ENCODE measurements around the gene SLC25A22.

SLC25A22 gene

GRCh38 chr11:810040-810567 lies 12.0 kb upstream of the SLC25A22 start:
- Histone ChIP-seq H3K4me3 (ENCODE audit: low read depth, low read length) (peak overlapping the region; percentile 92), H3K27ac (peak overlapping the region; percentile 99), H3K27me3 (replicated peaks) (no peaks in the 10 kb centered on the region), H3K36me3 (replicated peaks) (peaks cover 38% of the 10 kb centered on the region)
- TF ChIP-seq, protein P1, sequence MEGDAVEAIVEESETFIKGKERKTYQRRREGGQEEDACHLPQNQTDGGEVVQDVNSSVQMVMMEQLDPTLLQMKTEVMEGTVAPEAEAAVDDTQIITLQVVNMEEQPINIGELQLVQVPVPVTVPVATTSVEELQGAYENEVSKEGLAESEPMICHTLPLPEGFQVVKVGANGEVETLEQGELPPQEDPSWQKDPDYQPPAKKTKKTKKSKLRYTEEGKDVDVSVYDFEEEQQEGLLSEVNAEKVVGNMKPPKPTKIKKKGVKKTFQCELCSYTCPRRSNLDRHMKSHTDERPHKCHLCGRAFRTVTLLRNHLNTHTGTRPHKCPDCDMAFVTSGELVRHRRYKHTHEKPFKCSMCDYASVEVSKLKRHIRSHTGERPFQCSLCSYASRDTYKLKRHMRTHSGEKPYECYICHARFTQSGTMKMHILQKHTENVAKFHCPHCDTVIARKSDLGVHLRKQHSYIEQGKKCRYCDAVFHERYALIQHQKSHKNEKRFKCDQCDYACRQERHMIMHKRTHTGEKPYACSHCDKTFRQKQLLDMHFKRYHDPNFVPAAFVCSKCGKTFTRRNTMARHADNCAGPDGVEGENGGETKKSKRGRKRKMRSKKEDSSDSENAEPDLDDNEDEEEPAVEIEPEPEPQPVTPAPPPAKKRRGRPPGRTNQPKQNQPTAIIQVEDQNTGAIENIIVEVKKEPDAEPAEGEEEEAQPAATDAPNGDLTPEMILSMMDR (IDR thresholded peaks at IDR 0.05; ENCODE audit: low read depth, low read length, missing control alignments): no peak
- in situ Hi-C loops (cut with HindIII; ENCODE audit: low pct_ligation_motif_present, low sequenced_read_pairs): no loop called here
- no peak for DNase-seq

GRCh38 chr11:809287-810039 lies 11.4 kb upstream of the SLC25A22 start, which contains the start of gene RPLP2:
Gene RPLP2, plus strand, starts transcription at chr11:809967. Its CDS starts 268 bp downstream, at chr11:810235.
- Histone ChIP-seq H3K27ac (peak within 1 kb of the TSS; percentile 99), H3K4me3 (ENCODE audit: low read depth, low read length) (peak within 1 kb of the TSS; percentile 92), H3K36me3 (replicated peaks) (peaks cover 36% of the 10 kb centered on the region), H3K27me3 (replicated peaks) (no peaks in the 10 kb centered on the region)
- in situ Hi-C loops (cut with HindIII; ENCODE audit: low pct_ligation_motif_present, low sequenced_read_pairs): no loop called here
- TF ChIP-seq, protein P1 (IDR thresholded peaks at IDR 0.05; ENCODE audit: low read depth, low read length, missing control alignments): no peak
- peak; percentile 95 for DNase-seq

DNA sequence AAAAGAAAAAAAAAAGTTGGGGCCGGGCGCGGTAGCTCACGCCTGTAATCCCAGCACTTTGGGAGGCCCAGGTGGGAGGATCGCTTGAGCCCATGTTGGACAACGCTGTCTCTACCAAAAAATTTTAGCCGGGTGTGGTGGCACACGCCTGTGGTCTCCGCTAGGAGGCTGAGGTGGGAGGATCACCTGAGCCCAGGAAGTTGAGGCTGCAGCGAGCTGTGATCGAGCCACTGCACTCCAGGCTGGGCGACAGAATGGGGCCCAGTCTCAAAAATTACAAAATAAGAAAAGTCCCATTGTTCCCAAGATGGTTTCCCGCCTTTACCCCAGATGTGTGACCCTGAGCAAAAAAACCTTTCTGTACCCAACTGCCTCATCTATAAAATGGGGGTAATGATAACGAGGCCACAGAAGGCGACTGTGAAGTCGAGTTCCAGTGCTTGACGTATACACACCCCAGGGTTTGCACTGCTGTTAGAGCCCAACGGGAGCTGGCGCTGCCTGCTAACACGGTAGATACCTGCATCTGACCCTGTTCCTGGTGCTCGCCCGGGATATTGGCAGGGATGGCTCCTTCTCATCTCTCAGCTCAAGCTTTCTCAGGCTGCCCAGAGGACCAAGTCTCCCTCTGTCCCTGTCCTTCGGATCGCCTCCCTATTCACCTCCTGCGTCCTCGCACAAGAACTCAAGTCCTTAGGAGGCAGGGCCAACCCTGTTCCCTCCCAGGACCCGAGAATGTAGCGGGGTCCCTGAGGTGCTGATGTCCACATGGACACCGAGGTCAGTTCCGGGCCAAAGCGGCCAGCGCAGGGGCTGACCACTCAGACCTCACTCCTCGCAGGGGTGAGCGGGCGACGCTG lies 10.6 kb upstream of the SLC25A22 start:
- H3K27me3 ChIP-seq (replicated peaks): no peaks in the 10 kb centered on the region
- H3K36me3 ChIP-seq (replicated peaks): peaks cover 30% of the 10 kb centered on the region
- peak overlapping the region; percentile 92 for H3K4me3 ChIP-seq (ENCODE audit: low read depth, low read length)
- TF ChIP-seq, protein P1 (IDR thresholded peaks at IDR 0.05; ENCODE audit: low read depth, low read length, missing control alignments): no peak
- peak overlapping the region; percentile 99 for H3K27ac ChIP-seq
- in situ Hi-C loops (cut with HindIII; ENCODE audit: low pct_ligation_motif_present, low sequenced_read_pairs): no loop called here
- no peak for DNase-seq

DNA sequence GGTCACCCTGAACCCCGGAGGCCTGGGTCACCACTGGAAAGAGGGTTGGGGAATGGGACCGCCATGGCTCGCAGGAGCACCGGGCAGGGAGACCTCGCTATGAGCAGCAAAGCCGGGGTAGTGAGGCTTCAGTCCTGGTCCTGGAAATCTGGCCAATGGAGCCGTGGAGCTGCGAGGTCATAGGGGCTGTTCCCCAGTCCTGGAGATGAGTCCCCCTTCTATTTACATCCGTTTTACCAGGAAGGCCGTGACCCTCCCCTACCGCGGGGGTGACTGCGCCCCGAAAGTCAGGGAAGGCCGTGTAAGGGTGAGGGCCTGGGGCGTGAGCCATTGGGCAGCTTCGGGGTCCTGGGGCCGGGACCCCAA lies 6.5 kb upstream of the SLC25A22 start:
- DNase-seq: no peak
- TF ChIP-seq, protein P1 (IDR thresholded peaks at IDR 0.05; ENCODE audit: low read depth, low read length, missing control alignments): no peak
- Histone ChIP-seq H3K27ac (no peak overlapping the region), H3K27me3 (replicated peaks) (no peaks in the 10 kb centered on the region), H3K4me3 (ENCODE audit: low read depth, low read length) (peak overlapping the region; percentile 61), H3K36me3 (replicated peaks) (peaks cover 9% of the 10 kb centered on the region)
- in situ Hi-C loops (cut with HindIII; ENCODE audit: low pct_ligation_motif_present, low sequenced_read_pairs): no loop called here

DNA sequence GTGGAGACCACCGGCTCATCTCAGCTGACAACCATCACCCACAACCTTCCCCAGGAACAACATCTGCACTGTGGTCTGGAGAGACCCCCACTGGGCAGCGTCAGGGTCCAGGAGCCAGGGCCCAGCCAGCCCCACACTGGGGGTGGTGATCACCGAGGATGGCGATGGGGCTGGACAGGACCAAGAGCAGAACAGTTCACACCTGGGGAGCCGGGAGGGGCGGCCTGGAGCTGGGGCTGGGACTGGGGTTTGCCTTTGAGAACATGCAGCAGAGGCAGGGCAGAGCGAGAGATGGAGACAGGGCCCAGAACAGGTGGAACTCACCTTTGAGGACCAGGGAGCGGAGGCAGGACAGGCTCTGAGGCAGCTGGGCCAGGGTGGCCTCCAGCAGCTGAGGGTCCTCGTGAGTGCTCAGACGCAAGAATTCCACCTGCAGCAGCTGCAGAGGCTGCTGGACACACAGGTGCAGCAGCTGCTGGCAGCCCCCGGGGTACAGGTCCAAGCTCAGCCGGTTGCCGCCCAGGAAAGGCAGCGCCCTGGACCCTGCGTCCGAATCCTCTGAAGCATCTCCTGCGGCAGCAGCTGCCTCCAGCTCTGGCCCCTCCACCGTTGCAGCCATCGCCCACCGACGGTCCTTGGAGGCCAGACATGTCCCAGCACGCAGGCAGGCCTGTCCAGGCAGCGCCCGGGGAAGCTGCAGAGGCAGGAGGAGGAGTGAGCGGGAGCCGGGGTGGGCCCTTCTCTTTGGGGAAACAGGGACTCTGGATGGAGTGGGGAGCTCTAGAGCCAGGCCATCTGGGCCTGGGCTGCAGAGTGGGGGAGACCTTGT lies 5.9 kb upstream of the SLC25A22 start:
- peaks cover 13% of the 10 kb centered on the region for H3K36me3 ChIP-seq (replicated peaks)
- no peaks in the 10 kb centered on the region for H3K27me3 ChIP-seq (replicated peaks)
- TF ChIP-seq, protein P1 (IDR thresholded peaks at IDR 0.05; ENCODE audit: low read depth, low read length, missing control alignments): no peak
- H3K27ac ChIP-seq: no peak overlapping the region
- H3K4me3 ChIP-seq (ENCODE audit: low read depth, low read length): peak overlapping the region; percentile 61
- in situ Hi-C loops (cut with HindIII; ENCODE audit: low pct_ligation_motif_present, low sequenced_read_pairs): no loop called here
- no peak for DNase-seq

Measured in brain microvascular endothelial cell (primary cell).